Retinal pigment epithelial cell (primary cell): ENCODE results near the gene GRK5.

Experiments
- DNase-seq: peaks from one replicate; pipeline ENCODE4 v3.0.0-alpha.2; 2010; ENCODE audit warnings: low read depth
- H3K4me3 ChIP-seq: 2 replicates; pipeline ENCODE4 v1.5.1; 2011; ENCODE audit warnings: mild to moderate bottlenecking, low read length, control low read depth, moderate library complexity
- TF ChIP-seq, protein P1 (sequence below): conservative IDR thresholded peaks from 2 replicates; pipeline ENCODE4 v1.5.1; 2011; ENCODE audit warnings: low read depth, low read length, control low read depth, inconsistent platforms

Gene GRK5

DNA sequence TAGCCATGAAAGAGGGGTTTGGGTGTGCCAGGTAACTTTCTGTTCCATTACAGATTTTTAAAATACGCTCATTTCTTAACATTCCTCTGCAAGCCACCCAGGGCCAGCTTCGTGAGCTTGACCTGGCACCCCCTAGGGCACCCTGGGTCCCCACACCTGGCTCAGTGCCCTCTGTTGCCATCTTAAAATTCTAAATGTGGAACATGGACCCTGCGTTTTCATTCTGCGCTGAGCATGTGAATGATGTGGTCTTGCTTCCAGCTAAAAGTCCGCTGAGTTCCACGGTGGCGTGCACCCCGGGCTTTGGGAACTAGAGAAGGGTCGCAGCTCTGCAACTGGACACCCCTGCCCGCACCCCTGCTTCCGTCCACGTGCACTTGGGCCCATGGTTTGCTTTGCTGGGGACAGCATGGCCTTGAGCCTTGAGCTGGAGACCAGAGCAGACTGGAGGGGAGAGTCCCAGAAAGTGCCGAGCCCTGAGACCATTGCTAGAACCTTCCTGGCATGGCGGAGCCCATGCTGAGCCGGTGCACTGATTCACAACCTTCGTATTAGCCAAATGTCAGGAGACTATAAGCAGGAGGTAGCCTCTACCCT, 244.0 kb downstream of the GRK5 start:
- H3K4me3 ChIP-seq = no peak overlapping the region
- TF ChIP-seq, protein P1, sequence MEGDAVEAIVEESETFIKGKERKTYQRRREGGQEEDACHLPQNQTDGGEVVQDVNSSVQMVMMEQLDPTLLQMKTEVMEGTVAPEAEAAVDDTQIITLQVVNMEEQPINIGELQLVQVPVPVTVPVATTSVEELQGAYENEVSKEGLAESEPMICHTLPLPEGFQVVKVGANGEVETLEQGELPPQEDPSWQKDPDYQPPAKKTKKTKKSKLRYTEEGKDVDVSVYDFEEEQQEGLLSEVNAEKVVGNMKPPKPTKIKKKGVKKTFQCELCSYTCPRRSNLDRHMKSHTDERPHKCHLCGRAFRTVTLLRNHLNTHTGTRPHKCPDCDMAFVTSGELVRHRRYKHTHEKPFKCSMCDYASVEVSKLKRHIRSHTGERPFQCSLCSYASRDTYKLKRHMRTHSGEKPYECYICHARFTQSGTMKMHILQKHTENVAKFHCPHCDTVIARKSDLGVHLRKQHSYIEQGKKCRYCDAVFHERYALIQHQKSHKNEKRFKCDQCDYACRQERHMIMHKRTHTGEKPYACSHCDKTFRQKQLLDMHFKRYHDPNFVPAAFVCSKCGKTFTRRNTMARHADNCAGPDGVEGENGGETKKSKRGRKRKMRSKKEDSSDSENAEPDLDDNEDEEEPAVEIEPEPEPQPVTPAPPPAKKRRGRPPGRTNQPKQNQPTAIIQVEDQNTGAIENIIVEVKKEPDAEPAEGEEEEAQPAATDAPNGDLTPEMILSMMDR = no peak
- DNase-seq = no peak

DNA sequence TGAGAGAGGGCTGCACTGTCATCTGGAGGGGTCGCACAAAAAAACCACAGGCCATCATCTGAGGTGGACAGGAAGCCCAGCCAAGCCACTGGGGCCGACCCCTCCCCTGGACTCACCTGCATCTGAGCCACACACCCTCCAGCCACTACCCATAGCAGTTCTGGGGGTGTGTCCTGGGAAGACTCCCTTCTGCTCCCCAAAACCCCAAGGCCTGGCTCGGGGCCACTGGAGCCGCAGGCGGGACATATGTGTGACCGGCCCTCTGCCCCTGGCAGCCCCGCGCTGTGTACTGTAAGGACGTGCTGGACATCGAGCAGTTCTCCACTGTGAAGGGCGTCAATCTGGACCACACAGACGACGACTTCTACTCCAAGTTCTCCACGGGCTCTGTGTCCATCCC, 245.0 kb downstream of the GRK5 start:
- no peak overlapping the region for H3K4me3 ChIP-seq
- no peak for DNase-seq
- TF ChIP-seq, protein P1 = no peak

DNA sequence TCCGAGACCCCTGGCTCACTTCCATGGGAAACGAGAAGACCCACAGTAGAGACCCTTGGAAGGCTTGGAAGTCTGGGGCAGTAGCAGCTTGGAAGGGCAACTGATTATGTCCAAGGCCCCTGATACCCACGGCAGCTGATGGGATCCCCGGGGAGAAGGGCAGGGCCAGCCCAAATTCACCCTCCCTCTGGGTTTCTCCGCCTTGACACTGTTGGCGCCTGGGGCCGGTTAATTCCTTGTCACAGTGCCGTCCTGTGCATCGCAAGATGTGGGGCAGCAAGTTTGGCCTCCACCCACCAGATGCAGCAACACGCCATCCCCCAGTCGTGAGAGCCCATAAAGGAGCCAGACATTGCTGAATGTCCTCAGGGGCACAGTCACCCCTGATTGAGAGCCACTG, 245.9 kb downstream of the GRK5 start:
- no peak for DNase-seq
- no peak overlapping the region for H3K4me3 ChIP-seq
- TF ChIP-seq, protein P1 = no peak

DNA sequence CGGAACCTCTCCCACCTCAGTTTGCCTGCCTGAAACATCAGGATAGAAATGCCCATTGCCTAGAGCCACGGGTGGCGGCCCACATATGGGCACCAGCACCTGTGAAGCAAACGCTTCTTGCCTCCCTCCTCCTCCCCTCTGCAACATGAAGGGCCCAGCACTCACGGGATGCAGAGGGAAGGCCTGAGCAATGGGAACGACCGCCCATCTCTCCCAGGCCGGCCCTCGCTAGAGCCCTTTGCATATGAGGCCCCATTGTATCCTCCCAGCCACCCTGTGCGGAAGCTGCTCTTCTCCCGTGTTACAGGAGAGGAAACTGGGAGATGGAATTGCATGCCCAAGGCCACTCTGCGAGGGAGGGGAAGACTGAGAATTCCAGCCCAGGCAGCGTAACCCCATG, 246.9 kb downstream of the GRK5 start:
- TF ChIP-seq, protein P1 = no peak
- H3K4me3 ChIP-seq = no peak overlapping the region
- DNase-seq = no peak

DNA sequence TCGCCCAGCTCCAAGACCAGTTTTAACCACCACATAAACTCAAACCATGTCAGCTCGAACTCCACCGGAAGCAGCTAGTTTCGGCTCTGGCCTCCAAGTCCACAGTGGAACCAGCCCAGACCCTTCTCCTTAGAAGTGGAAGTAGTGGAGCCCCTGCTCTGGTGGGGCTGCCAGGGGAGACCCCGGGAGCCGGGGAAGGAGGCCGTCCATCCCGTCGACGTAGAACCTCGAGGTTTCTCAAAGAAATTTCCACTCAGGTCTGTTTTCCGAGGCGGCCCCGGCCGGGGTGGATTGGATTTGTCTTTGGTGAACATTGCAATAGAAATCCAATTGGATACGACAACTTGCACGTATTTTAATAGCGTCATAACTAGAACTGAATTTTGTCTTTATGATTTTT, 247.6 kb downstream of the GRK5 start:
- TF ChIP-seq, protein P1 = no peak
- no peak overlapping the region for H3K4me3 ChIP-seq
- no peak for DNase-seq

DNA sequence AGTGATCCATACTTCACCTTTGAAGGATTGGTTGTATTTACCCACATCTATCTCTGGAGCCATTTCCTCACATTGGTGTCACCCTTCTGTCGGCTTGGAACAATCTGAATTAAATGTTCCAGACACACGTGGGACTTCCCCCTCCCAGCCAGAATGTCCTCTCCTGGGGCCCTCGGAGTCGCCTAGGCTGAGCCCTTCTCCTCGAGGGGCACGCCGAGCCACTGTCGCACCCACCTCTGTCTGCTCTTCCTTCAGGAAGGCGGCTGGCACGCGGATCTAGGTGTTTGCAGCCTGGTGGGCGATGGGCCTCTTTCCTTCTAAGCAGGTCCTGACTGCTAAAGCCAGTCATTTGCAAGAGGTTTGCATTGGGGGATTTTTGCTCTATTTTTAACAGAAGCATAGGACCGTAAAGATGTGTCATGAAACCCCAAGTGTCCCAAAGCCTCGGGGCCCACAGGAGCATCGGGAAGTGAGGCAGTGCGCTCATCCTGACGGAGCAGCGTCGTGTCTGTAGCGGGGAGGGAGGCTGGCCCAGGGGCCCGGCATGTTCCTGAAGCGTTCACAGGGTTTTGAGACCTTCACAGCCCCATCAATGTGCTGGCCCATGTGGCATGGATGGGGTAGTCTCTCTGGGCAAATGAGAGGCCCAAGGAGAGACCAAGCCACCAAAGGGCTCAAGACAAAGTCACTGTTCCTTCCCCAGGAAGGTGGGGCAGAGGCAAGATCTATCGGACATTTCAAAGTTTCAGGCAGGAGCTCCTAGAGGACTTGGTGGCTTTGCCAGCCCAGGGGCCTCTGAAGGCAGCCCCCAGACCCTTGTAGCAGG, 248.5 kb downstream of the GRK5 start:
- no peak for DNase-seq
- TF ChIP-seq, protein P1 = no peak
- H3K4me3 ChIP-seq = no peak overlapping the region

- TF ChIP-seq, protein P1 = no peak
- H3K4me3 ChIP-seq = no peak overlapping the region
These were observed 249.1 kb downstream of the GRK5 start for GRCh38 chr10:119456435-119456810.

More at GRCh38 chr10:119456435-119456810, 249.1 kb downstream of the GRK5 start:
- no peak for DNase-seq
